ENCODE results near the gene FBXW4. TPM values are rescaled to one million over a fixed set of nuclear protein-coding genes. Genes with fewer than 3 reads are reported as not detected.

Gene FBXW4
- total and polyA plus RNA-seq, 9 of the 15 experiments (the other 6 are each of a cell fraction or from before 2014, with no cell fraction given) = 1.0 to 10.6 (median 5.4) TPM

DNA sequence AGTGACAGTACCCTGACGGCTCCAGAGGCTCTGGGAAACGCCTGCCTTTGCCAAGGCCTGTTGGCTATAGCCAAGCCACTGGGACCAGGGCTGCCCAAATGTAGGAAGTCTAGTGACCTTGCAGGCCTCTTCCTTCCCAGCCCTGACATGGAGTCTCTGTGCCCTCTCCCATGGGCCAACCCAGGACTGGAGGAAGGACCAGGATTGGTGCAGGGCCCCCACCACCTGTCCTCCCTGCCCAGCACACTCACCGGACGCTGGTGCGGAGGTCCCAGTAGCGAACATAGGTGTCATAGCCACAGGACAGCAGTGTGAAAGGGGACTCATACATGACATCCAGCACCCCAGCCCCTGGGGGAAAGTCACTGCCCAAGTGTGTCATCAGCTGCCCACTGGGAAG lies 82.9 kb downstream of the FBXW4 start:
- TF ChIP-seq ZNF436 (CRISPR knock-in tag; IDR thresholded peaks at IDR 0.05) = no peak
- TF ChIP-seq HDAC6 (IDR thresholded peaks at IDR 0.05; ENCODE audit: low read depth, low read length) = no peak
- no peak for TF ChIP-seq MBD1 (CRISPR knock-in tag; IDR thresholded peaks at IDR 0.05)
- TF ChIP-seq HBP1 (CRISPR knock-in tag; IDR thresholded peaks at IDR 0.05) = no peak
- TF ChIP-seq ZNF717 (CRISPR knock-in tag; IDR thresholded peaks at IDR 0.05) = no peak
- TF ChIP-seq, protein P1, sequence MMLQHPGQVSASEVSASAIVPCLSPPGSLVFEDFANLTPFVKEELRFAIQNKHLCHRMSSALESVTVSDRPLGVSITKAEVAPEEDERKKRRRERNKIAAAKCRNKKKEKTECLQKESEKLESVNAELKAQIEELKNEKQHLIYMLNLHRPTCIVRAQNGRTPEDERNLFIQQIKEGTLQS (IDR thresholded peaks at IDR 0.05) = no peak
- TF ChIP-seq, protein P1 (CRISPR knock-in tag; conservative IDR thresholded peaks at IDR 0.05) = no peak
- TF ChIP-seq NBN (IDR thresholded peaks at IDR 0.05; ENCODE audit: low read depth) = no peak
- TF ChIP-seq ETS2 (tag; IDR thresholded peaks at IDR 0.05; ENCODE audit: borderline replicate concordance, poor library complexity, severe bottlenecking) = no peak
- TF ChIP-seq CBX8 (IDR thresholded peaks at IDR 0.05; ENCODE audit: borderline replicate concordance, extremely low read depth, low read depth, low read length, poor library complexity, severe bottlenecking) = no peak
- intact Hi-C loops (cut with micrococcal nuclease) = no loop called here
- Histone ChIP-seq H3K9me1 (ENCODE audit: control insufficient read depth, insufficient read depth, low read length) (no peaks in the 10 kb centered on the region), H4K20me1 (replicated peaks; ENCODE audit: control insufficient read depth, insufficient read depth, low read length) (no peaks in the 10 kb centered on the region), H3K27ac (ENCODE audit: extremely low read depth, low read depth, low read length) (no peak overlapping the region), H3K9ac (ENCODE audit: insufficient read depth in 1 of 2, low read depth in 2 of 2, low read length in 2 of 2) (no peak overlapping the region), H3K27me3 (ENCODE audit: control insufficient read depth in 2 of 2, insufficient read depth in 2 of 2, low read length in 2 of 2) (no peaks in the 10 kb centered on the region), H3K79me2 (ENCODE audit: control insufficient read depth, insufficient read depth, low read length) (no peaks in the 10 kb centered on the region), H3K4me1 (replicated peaks in 1 of 2; ENCODE audit: control insufficient read depth in 2 of 2, insufficient read depth in 2 of 2, low read length in 2 of 2) (peaks cover 4 to 6% of the 10 kb centered on the region in 2 experiments; a peak in 1 of 5 replicates), H3K4me2 (ENCODE audit: insufficient read depth, low read length) (no peak overlapping the region), H3K36me3 (ENCODE audit: control insufficient read depth, insufficient read depth, low read length) (no peaks in the 10 kb centered on the region), H3K9me3 (replicated peaks; ENCODE audit: control insufficient read depth, insufficient read depth, low read depth, low read length) (no peaks in the 10 kb centered on the region), H3K4me3 (no peak overlapping the region), H2AFZ (ENCODE audit: low read depth, low read length) (no peak overlapping the region)
- ChIA-PET CTCF (ENCODE audit: low intra/inter-chr PET ratio) (no interaction called here), POLR2A (no interaction called here)
- FAIRE-seq = no peak
- DNase-seq (ENCODE audit: extremely low read depth in 1 of 4, low spot score in 3 of 4) = no peak
- BruUV-seq (replicated peaks) = no TSS peak
- WGBS (ENCODE audit: insufficient coverage, low coverage, missing lambda C conversion rate) = 96% methylated on average over 4 of the region's 6 CpGs
- no peak for ATAC-seq
- in situ Hi-C loops (cut with MboI) = no loop called here

Data from K562 (cell line).